ENCODE measurements around the gene POLA2.

Gene POLA2, protein sequence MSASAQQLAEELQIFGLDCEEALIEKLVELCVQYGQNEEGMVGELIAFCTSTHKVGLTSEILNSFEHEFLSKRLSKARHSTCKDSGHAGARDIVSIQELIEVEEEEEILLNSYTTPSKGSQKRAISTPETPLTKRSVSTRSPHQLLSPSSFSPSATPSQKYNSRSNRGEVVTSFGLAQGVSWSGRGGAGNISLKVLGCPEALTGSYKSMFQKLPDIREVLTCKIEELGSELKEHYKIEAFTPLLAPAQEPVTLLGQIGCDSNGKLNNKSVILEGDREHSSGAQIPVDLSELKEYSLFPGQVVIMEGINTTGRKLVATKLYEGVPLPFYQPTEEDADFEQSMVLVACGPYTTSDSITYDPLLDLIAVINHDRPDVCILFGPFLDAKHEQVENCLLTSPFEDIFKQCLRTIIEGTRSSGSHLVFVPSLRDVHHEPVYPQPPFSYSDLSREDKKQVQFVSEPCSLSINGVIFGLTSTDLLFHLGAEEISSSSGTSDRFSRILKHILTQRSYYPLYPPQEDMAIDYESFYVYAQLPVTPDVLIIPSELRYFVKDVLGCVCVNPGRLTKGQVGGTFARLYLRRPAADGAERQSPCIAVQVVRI

DNA sequence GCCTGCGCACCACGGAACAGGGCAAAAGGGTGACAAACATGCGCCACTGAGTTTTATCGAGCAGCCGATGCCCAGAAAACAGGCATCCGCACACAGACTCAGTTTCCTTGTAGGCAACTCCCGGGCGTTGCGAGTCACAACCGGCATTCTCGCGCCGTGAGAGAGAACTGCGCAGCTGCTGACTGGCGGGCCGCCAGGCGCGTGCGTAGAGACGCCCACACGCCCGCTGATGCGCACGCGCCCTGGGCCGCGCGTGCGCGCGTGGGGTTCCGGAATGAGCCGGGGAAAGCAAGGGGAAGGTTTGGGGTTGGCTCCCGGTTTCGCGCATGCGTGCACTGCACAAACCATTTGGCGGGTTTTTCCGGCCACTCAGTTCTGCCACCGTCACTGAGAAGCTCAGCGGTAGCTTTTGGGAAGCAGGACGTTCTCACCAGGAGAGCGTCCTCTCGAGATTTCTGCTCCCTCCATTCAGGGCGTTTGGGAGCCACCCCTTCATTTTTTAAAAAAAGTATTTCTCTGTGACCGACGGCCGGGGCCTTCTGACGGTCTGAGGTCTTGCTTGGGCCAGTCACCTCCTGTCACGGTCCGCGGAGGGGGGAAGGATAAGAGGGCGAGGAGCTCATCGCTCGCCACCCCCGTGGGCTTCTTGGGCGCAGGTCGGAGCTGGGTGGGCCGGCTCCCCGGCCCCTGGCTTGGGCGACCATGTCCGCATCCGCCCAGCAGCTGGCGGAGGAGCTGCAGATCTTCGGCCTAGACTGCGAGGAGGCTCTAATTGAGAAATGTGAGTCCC is at the start of gene POLA2:
Gene POLA2, plus strand, starts transcription at position 372 of the 790 bp plus-strand sequence. Its CDS starts 331 bp downstream, at position 703.
- intact Hi-C loops (cut with DNase I): no loop called here
- DNase-seq: peak; percentile 87 to 98 (median 90)

DNA sequence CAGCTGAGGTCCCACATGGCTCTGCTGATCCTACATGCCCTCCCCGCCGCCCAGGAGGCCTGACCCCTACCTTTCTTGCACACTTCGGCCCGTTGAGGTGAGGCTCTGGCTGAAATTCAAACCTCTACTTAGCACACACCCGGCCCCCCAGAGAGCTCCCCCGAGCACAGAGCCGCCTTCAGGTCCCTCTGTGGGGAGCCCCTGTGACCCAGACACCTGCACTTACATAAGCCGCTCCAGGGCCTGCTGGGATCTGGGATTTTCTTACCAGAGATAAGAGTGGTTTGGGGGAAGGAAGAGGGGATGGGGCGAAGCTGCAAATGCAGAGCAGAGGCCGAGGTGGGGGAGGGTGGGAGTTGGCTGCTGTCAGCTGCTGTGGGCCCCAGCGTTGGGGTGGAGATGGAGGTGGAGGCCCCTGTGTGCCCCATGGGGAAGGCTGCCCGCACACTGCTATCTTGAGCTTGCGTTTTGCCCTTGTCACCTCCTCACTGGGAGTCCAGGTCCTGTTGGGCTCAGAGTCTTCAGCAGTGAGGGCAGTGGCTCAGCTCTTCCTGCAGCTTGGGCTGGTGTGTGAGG is 49.4 kb upstream of the POLA2 start:
- peak in 1 of 10 donors; percentile 27 for DNase-seq
- intact Hi-C loops (cut with DNase I): no loop called here

DNA sequence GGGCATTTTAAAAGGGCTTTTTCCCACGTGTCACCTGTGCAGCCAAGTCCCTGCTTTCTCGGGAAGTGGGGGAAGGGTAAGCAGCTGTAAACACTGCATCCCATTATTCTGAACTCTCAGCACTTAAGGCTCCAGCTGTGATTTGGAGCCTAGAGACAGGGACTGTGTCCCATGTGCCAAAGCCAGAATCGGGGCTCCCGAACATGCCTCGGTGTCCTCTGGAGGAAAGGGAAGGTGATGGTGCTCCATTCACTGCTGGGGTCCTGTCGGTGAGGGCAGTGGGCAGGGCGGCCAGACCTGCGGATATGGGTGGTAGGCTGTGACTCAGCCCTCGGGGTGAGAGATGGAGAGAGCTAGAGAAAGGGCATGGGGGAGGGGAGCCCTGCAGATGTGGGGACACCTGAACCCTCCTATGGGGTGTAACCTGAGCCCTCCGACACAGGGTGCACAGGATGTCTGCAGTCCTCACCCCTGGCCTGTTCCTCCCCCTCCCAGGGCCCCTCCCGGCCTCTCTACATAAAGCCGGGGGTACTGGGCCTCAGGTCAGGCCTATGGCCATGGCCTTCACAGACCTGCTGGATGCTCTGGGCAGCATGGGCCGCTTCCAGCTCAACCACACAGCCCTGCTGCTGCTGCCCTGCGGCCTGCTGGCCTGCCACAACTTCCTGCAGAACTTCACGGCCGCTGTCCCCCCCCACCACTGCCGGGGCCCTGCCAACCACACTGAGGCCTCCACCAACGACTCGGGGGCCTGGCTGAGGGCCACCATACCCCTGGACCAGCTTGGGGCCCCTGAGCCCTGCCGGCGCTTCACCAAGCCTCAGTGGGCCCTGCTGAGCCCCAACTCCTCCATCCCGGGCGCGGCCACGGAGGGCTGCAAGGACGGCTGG is 48.2 kb upstream of the POLA2 start:
- intact Hi-C loops (cut with DNase I): no loop called here
- peak in 2 of 10 donors; percentile 51 to 76 for DNase-seq

DNA sequence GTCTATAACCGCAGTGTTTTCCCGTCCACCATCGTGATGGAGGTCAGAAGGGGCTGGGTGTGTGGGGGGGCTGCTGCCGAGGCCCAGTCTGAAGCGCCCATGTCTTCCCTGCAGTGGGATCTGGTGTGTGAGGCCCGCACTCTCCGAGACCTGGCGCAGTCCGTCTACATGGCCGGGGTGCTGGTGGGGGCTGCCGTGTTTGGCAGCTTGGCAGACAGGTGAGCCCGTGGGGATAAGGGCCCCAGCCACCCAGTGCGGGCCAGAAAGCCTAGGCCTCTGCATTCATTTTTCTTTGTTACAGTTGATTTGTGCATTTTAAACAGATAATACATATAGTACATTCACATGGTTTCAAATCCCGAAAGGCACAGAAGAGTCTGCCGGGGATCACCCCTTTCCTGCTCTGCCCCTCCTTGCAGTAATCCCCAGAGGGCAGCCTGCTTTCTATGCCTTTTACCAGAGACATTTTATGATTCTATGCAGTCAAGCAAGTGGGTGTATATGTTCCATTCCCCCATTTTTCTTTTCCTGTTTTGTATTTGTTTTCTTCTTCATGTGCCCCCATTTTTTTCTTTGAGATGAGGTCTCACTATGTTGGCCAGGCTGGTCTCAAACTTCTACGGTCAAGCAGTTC is 47.4 kb upstream of the POLA2 start:
- no peak for DNase-seq
- intact Hi-C loops (cut with DNase I): no loop called here

DNA sequence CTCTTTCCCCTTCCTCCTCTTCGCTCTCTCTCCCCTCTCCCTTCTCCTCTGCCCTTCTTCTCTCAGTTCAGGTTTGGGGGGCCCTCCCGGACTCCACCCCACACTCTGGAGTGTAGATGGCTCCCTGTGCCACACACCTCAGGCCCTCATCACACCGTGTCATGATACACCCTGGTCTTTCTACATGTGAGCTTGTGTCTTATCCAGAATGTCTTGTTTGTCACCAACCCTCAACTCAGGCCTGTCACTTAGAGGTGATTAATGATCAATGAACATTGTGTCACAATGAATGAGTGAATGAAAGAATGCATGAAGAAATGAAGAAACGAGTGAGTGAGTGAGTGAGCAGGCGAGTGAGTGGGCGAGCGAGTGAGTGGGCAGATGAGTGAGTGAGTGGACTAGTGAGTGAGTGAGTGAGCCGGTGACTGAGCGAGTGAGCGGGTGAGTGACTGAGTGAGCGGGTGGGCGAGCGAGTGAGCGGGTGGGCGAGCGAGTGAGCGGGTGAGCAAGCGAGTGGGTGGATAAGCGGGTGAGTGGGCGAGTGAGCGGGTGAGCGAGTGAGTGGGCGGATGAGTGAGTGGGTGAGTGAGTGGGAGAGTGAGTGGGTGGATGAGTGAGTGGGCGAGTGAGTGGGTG is 46.2 kb upstream of the POLA2 start:
- DNase-seq: peak in 1 of 10 donors; percentile 71

DNA sequence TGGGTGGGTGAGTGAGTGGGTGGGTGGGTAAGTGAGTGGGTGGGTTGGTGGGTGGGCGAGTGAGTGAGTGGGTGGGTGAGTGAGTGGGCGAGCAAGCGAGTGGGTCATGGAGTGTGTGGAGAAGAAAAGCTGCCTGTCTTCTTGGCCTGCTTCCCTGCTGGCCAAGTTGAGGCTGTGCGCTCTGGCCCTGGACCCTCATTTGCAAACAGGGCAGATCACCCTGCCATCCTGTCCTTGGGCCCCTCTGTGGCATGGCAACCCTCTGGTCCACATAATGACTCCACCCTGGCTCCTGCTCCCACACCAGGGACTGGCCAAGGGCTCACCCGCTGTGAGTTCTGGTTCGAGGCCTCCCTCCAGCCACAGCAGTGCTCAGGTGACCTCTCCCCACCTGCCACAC is 44.9 kb upstream of the POLA2 start:
- no peak for DNase-seq

More for the DNA sequence above, 46.2 kb upstream of the POLA2 start:
- intact Hi-C loops (cut with DNase I): no loop called here

DNA sequence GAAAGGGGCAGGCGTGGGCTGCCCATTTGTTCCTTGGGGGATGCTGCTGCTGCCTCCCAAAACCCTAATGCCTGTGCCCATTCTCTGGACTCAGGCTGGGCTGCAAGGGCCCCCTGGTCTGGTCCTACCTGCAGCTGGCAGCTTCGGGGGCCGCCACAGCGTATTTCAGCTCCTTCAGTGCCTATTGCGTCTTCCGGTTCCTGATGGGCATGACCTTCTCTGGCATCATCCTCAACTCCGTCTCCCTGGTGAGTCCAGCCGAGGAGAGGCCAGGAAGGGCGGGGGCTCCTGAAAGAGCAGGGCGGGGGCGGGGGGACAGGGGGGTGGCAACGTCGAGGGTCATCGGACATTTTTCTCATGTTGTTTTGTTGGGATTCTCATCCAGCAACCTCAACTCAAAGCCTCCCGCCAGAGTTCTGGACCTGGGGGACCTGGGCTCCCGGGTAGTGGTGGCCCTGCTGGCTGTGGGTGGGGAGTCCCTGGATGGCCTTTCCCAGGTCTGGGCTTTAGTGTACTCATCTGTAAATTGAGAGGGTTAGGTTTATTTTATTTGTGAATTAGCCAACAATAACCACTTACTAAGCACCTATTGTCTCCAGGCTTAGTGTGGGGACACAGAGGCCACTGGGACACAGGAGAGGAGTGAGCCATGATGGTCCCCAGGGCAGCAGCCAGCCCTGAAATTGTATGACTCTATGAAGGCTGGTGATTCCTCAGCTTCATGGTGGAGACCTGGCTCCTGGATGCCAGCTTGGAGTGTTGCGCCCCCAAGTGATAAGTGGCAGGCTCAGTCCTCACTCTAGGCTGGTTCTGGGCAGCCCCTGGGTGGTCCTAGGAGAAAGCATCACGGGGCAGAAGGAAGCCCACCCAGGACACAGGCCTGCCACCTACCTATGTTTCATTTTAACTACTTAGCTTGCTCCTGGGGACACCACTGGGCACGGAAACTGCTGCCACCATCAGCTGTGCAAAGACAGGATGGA is 44.0 kb upstream of the POLA2 start:
- intact Hi-C loops (cut with DNase I): no loop called here
- no peak for DNase-seq

More for the DNA sequence above, 44.9 kb upstream of the POLA2 start:
- intact Hi-C loops (cut with DNase I): no loop called here

DNA sequence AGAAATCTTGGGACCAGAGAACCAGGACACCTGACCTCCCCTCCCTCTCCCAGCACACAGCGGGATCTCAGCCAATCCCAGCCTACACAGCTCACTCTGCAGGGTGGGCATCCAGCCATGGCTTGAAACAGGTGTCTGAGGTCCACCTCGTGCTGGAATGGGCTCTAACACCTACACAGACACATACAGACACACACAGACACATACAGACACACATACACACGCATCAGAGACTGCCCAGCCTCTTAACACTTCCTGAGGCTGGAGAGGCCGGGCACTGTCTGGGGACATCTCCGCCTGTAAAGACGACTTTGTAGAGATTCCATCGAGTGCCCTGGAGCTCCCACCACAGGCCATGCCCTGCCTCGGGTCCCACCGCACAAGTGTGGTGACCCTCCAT is 43.3 kb upstream of the POLA2 start:
- intact Hi-C loops (cut with DNase I): no loop called here
- no peak for DNase-seq

DNA sequence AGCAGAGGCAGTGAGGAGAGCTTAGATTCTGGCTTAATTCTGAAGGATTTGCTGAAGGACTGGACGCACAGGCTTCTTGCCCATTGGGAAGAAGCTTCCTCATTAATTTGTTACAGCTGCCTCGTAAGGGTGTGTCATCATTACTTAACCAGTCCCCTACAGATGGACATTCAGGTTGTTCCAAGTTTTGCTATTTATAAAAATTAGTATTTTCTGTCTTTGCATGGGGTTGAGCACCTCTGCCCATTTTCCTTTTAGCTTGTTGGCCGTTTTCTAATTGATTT is 41.9 kb upstream of the POLA2 start:
- no peak for DNase-seq

DNA sequence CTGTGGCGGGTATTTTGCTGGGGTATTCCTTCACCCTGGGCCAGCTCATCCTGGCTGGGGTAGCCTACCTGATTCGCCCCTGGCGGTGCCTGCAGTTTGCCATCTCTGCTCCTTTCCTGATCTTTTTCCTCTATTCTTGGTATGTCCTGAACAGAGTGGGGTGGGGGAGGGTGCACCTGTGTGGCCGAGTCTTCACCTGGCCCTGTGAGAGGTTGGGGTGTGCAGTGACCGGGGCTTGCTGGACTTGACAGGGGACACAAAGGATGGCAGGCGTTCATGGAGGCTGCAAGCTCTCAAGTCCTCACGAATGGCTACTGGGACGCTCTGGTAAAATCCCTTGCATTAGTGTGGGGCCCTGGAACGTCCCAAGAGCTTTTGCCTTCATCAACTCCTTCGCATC is 40.7 kb upstream of the POLA2 start:
- intact Hi-C loops (cut with DNase I): no loop called here
- no peak for DNase-seq

More for the DNA sequence above, 41.9 kb upstream of the POLA2 start:
- intact Hi-C loops (cut with DNase I): no loop called here

DNA sequence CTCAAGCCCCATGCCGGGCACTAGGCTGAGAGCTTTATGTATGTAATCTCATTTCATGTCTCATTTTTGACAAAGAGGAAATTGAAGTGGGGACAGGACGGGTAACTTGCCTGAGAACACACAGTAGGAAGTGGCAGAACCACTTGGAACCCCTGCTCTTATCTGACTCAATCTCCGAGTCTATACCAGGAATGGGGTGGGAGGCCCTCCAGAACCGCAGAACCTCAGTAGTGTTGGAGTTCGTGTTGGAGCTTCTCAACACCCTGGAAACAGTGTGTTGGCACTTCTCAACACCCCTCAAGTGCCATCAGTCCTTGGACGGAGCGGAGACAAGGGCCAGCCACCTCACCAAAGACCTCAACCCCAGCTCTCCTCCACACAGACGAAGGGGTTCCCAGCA is 38.8 kb upstream of the POLA2 start:
- DNase-seq: no peak
- intact Hi-C loops (cut with DNase I): no loop called here

DNA sequence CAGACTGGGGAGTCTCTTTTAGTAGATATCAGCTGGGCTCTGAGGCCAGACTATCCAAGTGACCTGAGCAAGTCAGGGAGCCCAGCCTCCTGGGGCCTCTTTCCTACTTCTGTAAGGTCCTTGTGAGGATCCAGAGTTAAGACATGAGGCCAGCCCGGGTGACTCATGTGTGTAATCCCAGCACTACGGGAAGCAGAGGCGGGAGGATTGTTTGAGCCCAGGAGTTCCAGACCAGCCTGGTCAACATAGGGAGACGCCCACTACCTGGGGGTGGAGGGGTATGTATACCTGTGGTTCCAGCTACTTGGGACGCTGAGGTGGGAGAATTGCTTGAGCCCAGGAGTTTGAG is 36.9 kb upstream of the POLA2 start:
- intact Hi-C loops (cut with DNase I): no loop called here
- DNase-seq: no peak

DNA sequence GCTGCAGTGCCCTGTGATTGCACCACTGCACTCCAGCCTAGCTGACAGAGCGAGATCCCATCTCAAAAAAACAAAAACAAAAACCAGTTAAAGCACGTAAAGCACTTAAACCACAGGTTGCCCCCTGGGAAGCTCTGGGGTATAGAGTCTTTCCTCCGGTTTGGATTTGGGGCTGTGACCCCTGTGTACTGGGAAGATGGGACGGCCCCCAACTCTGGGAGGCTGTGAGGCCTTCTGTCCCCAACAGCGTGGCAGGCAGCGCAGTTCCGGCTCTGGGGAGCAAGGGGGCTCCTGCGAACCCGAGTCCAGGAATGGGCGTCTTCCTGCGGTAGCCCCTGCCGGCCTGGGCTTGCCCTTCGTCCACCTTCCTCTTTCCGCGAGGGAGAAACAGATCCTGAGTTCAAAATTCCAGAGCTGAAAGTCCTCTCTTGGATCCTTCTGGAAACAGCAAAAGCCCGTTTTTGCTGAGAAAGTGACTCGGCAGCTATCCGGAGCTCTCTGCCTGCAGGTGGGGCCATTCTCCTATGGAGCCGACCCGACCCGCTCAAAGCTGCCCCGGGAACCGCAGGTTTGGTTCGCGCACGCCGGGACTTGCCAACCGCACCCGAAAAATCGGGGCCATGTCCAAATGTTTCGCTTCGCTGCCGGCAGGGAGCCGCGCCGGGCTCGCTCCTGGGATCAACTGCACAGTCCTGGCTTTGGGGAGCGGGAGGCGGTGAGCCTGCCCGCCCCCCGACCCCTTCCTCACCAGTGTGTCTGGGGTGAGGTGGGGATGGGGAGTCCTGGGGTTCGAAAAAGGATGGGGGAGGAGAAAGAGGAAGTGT is 36.3 kb upstream of the POLA2 start:
- peak in 8 of 10 donors; percentile 30 to 94 (median 60) for DNase-seq
- intact Hi-C loops (cut with DNase I): no loop called here

DNA sequence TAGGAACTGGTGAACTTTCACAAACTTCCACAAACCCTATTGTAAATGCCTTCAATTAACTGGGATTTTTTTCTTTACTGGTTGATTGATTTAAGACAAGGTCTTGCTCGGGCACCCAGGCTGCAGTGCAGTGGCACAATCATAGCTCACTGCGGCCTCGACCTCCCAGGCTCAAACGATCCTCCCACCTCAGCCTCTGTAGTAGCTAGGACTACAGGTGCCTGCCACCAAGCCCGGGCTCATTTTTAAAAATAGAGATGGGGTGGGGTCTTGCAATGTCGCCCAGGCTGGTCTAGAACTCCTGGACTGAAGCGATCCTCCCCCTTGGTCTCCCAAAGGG is 35.7 kb upstream of the POLA2 start:
- DNase-seq: no peak
- intact Hi-C loops (cut with DNase I): no loop called here

DNA sequence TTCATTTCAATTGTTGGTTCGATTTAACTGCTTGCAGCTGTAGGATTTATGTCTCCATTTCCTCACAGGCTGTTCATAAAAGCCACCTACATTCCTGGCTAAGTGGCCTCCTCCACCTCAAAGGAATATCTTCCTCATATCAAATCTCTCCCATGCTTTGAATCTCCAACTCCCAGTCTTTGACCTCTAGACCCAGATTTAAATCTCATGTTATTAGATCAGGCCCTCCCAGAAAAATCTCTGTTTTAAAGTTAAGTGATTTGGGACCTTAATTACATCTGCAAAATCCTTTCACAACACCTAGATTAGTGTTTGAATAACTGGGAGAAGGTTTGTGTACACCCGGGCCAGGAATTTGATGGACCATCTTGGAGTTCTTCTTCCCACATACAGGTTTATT is 33.9 kb upstream of the POLA2 start:
- DNase-seq: peak in 1 of 10 donors; percentile 1
- intact Hi-C loops (cut with DNase I): no loop called here

DNA sequence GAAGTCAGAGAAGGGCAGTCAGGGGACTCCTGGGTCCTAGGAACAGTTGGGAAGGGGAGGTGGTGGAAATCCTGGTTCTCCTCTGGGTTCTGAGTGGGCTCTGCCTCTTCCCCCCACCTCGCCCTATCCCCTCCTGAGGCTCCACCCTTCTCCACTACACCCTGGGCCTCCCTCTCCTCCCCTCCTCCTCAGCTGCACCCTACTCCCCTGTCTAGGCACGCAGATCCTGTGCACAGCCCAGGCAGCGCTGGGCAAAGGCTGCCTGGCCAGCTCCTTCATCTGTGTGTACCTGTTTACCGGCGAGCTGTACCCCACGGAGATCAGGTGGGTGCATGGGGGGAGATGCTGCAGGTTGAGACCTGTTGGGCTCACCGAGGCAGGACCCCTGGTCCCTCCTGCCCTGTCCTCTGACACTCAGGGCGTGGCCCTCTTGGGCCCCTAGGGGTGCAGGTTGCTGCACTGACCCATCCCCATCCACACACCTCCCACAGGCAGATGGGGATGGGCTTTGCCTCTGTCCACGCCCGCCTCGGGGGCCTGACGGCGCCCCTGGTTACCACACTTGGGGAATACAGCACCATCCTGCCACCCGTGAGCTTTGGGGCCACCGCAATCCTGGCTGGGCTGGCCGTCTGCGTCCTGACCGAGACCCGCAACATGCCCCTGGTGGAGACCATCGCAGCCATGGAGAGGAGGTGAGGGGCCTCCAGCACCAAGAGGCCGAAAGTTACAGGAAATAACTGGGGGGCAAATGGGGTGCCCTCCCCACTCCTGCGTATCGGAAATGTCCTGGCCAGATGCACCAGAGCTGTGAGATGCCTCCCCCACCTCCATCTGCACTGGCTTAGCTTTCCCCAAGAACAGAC is 25.3 kb upstream of the POLA2 start:
- peak in 1 of 10 donors; percentile 66 for DNase-seq
- intact Hi-C loops (cut with DNase I): no loop called here
